ENCODE results near the gene KRT10.
A peak's percentile ranks its signal among the peaks of the same experiment; 100 is the strongest.

The KRT10 gene

GRCh38 chr17:40832840-40833239, 10.4 kb upstream of the KRT10 start:
- Histone ChIP-seq H3K27ac (ENCODE audit: low read depth, low read length) (no peak overlapping the region), H3K4me3 (ENCODE audit: low read length) (no peak overlapping the region), H3K9me3 (ENCODE audit: insufficient read depth, low read depth, low read length) (no peaks in the 10 kb centered on the region), H3K36me3 (ENCODE audit: insufficient read depth, low read length) (no peaks in the 10 kb centered on the region), H3K27me3 (ENCODE audit: insufficient read depth, low read length) (peaks cover 93% of the 10 kb centered on the region), H3K9ac (ENCODE audit: low read depth, low read length) (no peak overlapping the region), H3K4me1 (ENCODE audit: insufficient read depth, low read length) (peaks cover 4% of the 10 kb centered on the region; the same call in 1 of the 2 replicates)
- 19% methylated on average over 1 of the region's 3 CpGs for WGBS

GRCh38 chr17:40830085-40830776, 7.8 kb upstream of the KRT10 start:
- no peak overlapping the region for H3K27ac ChIP-seq (ENCODE audit: low read depth, low read length)
- H3K36me3 ChIP-seq (ENCODE audit: insufficient read depth, low read length) = no peaks in the 10 kb centered on the region
- no peak overlapping the region for H3K4me3 ChIP-seq (ENCODE audit: low read length)
- H3K27me3 ChIP-seq (ENCODE audit: insufficient read depth, low read length) = peaks cover 97% of the 10 kb centered on the region
- no peak overlapping the region for H3K9ac ChIP-seq (ENCODE audit: low read depth, low read length)
- 100% methylated on average over 2 of the region's 2 CpGs for WGBS
- H3K4me1 ChIP-seq (ENCODE audit: insufficient read depth, low read length) = peaks cover 4% of the 10 kb centered on the region; the same call in 1 of the 2 replicates
- H3K9me3 ChIP-seq (ENCODE audit: insufficient read depth, low read depth, low read length) = no peaks in the 10 kb centered on the region

- Histone ChIP-seq H3K36me3 (ENCODE audit: insufficient read depth, low read length) (no peaks in the 10 kb centered on the region), H3K9me3 (ENCODE audit: insufficient read depth, low read depth, low read length) (no peaks in the 10 kb centered on the region), H3K4me1 (ENCODE audit: insufficient read depth, low read length) (peaks cover 4% of the 10 kb centered on the region; the same call in 1 of the 2 replicates), H3K9ac (ENCODE audit: low read depth, low read length) (no peak overlapping the region), H3K27me3 (ENCODE audit: insufficient read depth, low read length) (peaks cover 94% of the 10 kb centered on the region), H3K27ac (ENCODE audit: low read depth, low read length) (no peak overlapping the region), H3K4me3 (ENCODE audit: low read length) (no peak overlapping the region)
- WGBS = 96% methylated on average over 4 of the region's 4 CpGs
Observed at GRCh38 chr17:40828454-40829044, 6.1 kb upstream of the KRT10 start.

GRCh38 chr17:40827746-40828453, 5.5 kb upstream of the KRT10 start:
- H3K36me3 ChIP-seq (ENCODE audit: insufficient read depth, low read length) = no peaks in the 10 kb centered on the region
- H3K27ac ChIP-seq (ENCODE audit: low read depth, low read length) = no peak overlapping the region
- H3K9ac ChIP-seq (ENCODE audit: low read depth, low read length) = no peak overlapping the region
- H3K4me1 ChIP-seq (ENCODE audit: insufficient read depth, low read length) = peaks cover 4% of the 10 kb centered on the region; the same call in 1 of the 2 replicates
- H3K27me3 ChIP-seq (ENCODE audit: insufficient read depth, low read length) = peaks cover 94% of the 10 kb centered on the region
- WGBS = 79% methylated on average over 6 of the region's 7 CpGs
- no peaks in the 10 kb centered on the region for H3K9me3 ChIP-seq (ENCODE audit: insufficient read depth, low read depth, low read length)
- no peak overlapping the region for H3K4me3 ChIP-seq (ENCODE audit: low read length)

GRCh38 chr17:40825599-40825998, 3.2 kb upstream of the KRT10 start:
- H3K27me3 ChIP-seq (ENCODE audit: insufficient read depth, low read length) = peaks cover 94% of the 10 kb centered on the region
- H3K9ac ChIP-seq (ENCODE audit: low read depth, low read length) = no peak overlapping the region
- WGBS = 100% methylated on average over 1 of the region's 2 CpGs
- H3K4me1 ChIP-seq (ENCODE audit: insufficient read depth, low read length) = no peaks in the 10 kb centered on the region
- no peaks in the 10 kb centered on the region for H3K36me3 ChIP-seq (ENCODE audit: insufficient read depth, low read length)
- no peak overlapping the region for H3K4me3 ChIP-seq (ENCODE audit: low read length)
- no peak overlapping the region for H3K27ac ChIP-seq (ENCODE audit: low read depth, low read length)
- no peaks in the 10 kb centered on the region for H3K9me3 ChIP-seq (ENCODE audit: insufficient read depth, low read depth, low read length)

- Histone ChIP-seq H3K9ac (ENCODE audit: low read depth, low read length) (no peak overlapping the region), H3K4me3 (ENCODE audit: low read length) (no peak overlapping the region), H3K9me3 (ENCODE audit: insufficient read depth, low read depth, low read length) (no peaks in the 10 kb centered on the region; the same call in 1 of the 2 replicates), H3K27me3 (ENCODE audit: insufficient read depth, low read length) (peaks cover 93% of the 10 kb centered on the region), H3K4me1 (ENCODE audit: insufficient read depth, low read length) (no peaks in the 10 kb centered on the region), H3K36me3 (ENCODE audit: insufficient read depth, low read length) (no peaks in the 10 kb centered on the region), H3K27ac (ENCODE audit: low read depth, low read length) (no peak overlapping the region)
- WGBS = no CpG with 5 or more reads among the region's 1 CpG
Observed at GRCh38 chr17:40824015-40824832, 1.8 kb upstream of the KRT10 start.

- H3K4me1 ChIP-seq (ENCODE audit: insufficient read depth, low read length) = no peaks in the 10 kb centered on the region
- no peak overlapping the region for H3K4me3 ChIP-seq (ENCODE audit: low read length)
- H3K36me3 ChIP-seq (ENCODE audit: insufficient read depth, low read length) = peaks cover 10% of the 10 kb centered on the region
- H3K9me3 ChIP-seq (ENCODE audit: insufficient read depth, low read depth, low read length) = no peaks in the 10 kb centered on the region; the same call in 1 of the 2 replicates
- peaks cover 67% of the 10 kb centered on the region for H3K27me3 ChIP-seq (ENCODE audit: insufficient read depth, low read length)
- H3K9ac ChIP-seq (ENCODE audit: low read depth, low read length) = no peak overlapping the region
- H3K27ac ChIP-seq (ENCODE audit: low read depth, low read length) = no peak overlapping the region
Observed at GRCh38 chr17:40821536-40821935, 878 bp downstream of the KRT10 start.

GRCh38 chr17:40820228-40820838, 2.1 kb downstream of the KRT10 start:
- Histone ChIP-seq H3K4me3 (ENCODE audit: low read length) (no peak overlapping the region), H3K27ac (ENCODE audit: low read depth, low read length) (no peak overlapping the region)
- 95% methylated on average over 8 of the region's 9 CpGs for WGBS

GRCh38 chr17:40819528-40820125, 2.8 kb downstream of the KRT10 start:
- H3K9me3 ChIP-seq (ENCODE audit: insufficient read depth, low read depth, low read length) = no peaks in the 10 kb centered on the region; the same call in 1 of the 2 replicates
- no peak overlapping the region; the same call in 1 of the 2 replicates for H3K9ac ChIP-seq (ENCODE audit: low read depth, low read length)
- H3K4me1 ChIP-seq (ENCODE audit: insufficient read depth, low read length) = no peaks in the 10 kb centered on the region
- H3K27ac ChIP-seq (ENCODE audit: low read depth, low read length) = peak overlapping the region; percentile 9; the same call in 1 of the 2 replicates
- peak overlapping the region; percentile 99 for H3K4me3 ChIP-seq (ENCODE audit: low read length)
- peaks cover 10% of the 10 kb centered on the region for H3K36me3 ChIP-seq (ENCODE audit: insufficient read depth, low read length)
- peaks cover 61% of the 10 kb centered on the region for H3K27me3 ChIP-seq (ENCODE audit: insufficient read depth, low read length)
- 70% methylated on average over 8 of the region's 9 CpGs for WGBS

More at GRCh38 chr17:40820228-40820838, 2.1 kb downstream of the KRT10 start:
- Histone ChIP-seq H3K27me3 (ENCODE audit: insufficient read depth, low read length) (peaks cover 62% of the 10 kb centered on the region), H3K4me1 (ENCODE audit: insufficient read depth, low read length) (no peaks in the 10 kb centered on the region), H3K9me3 (ENCODE audit: insufficient read depth, low read depth, low read length) (no peaks in the 10 kb centered on the region; the same call in 1 of the 2 replicates), H3K9ac (ENCODE audit: low read depth, low read length) (no peak overlapping the region), H3K36me3 (ENCODE audit: insufficient read depth, low read length) (peaks cover 10% of the 10 kb centered on the region)

Data from HUES64 (cell line).